ENCODE measurements around the gene FZD4.
"Not testable (repeated sequence)": the region's sequence is repeated elsewhere in the genome, so short reads cannot be mapped to it uniquely, and the experiment has no call there.

The FZD4 gene

GRCh38 chr11:86977441-86978050 lies 22.4 kb upstream of the FZD4 start:
- Histone ChIP-seq H3K4me3 (ENCODE audit: low read depth in 1 of 2, low read length in 2 of 2) (no peak overlapping the region), H3K9ac (ENCODE audit: low read depth in 1 of 2, low read length in 2 of 2) (no peak overlapping the region), H3K27ac (ENCODE audit: low read depth, low read length) (no peak overlapping the region), H3K4me1 (ENCODE audit: control insufficient read depth in 1 of 2, insufficient read depth in 2 of 2, low read length in 2 of 2) (no peaks in the 10 kb centered on the region), H3K27me3 (ENCODE audit: control insufficient read depth in 1 of 2, insufficient read depth in 2 of 2, low read length in 2 of 2) (no peaks in the 10 kb centered on the region), H3K9me3 (ENCODE audit: control insufficient read depth in 1 of 2, low read length in 2 of 2) (peaks cover 0 to 5% of the 10 kb centered on the region in 2 donors), H3K36me3 (ENCODE audit: control insufficient read depth in 1 of 2, insufficient read depth in 2 of 2, low read length in 2 of 2) (no peaks in the 10 kb centered on the region)

DNA sequence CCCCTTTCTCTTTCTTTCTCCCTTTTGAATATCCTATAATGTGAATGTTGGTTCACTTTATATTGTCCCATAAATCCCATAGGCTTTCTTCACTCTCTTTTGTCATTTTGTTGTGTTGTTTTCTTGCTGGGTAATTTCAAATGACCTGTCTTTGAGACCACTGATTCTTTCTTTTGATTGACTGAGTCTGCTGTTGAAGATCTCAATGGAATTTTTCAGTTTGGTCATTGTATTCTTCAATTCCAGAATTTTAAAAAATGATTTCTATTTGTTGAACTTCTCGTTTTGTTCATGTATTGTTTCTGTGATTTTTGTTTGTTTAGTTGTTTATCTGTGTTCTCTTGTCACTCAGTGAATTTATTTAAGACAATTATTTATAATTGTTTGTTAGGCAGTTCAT lies 17.5 kb upstream of the FZD4 start:
- Histone ChIP-seq H3K36me3 (ENCODE audit: control insufficient read depth in 1 of 2, insufficient read depth in 2 of 2, low read length in 2 of 2) (no peaks in the 10 kb centered on the region), H3K9ac (ENCODE audit: low read depth in 1 of 2, low read length in 2 of 2) (no peak overlapping the region), H3K4me3 (ENCODE audit: low read depth in 1 of 2, low read length in 2 of 2) (no peak overlapping the region), H3K27me3 (ENCODE audit: control insufficient read depth in 1 of 2, insufficient read depth in 2 of 2, low read length in 2 of 2) (no peaks in the 10 kb centered on the region), H3K27ac (ENCODE audit: low read depth, low read length) (no peak overlapping the region), H3K4me1 (ENCODE audit: control insufficient read depth in 1 of 2, insufficient read depth in 2 of 2, low read length in 2 of 2) (no peaks in the 10 kb centered on the region), H3K9me3 (ENCODE audit: control insufficient read depth in 1 of 2, low read length in 2 of 2) (peaks cover 0 to 5% of the 10 kb centered on the region in 2 donors)

DNA sequence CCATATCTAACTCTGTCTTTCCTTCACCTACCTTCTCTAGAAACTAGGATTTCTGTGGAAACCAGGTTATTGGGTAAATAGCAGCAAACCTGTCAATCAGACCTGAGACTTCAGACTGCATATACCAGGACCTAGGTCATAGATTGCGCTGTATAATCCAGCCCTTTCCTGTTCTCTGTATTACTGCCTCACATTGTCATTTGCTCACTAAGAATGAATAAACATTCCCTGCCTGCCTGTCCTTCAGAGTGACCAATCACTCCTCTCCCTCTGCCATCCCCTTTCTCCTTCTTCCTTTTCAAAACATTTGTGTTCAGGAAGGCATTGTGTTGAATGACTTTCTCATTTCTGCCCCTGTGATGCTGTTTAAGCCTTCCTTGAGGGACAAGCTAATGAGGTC lies 14.1 kb upstream of the FZD4 start:
- no peak overlapping the region for H3K4me3 ChIP-seq (ENCODE audit: low read depth in 1 of 2, low read length in 2 of 2)
- no peaks in the 10 kb centered on the region for H3K27me3 ChIP-seq (ENCODE audit: control insufficient read depth in 1 of 2, insufficient read depth in 2 of 2, low read length in 2 of 2)
- H3K4me1 ChIP-seq (ENCODE audit: control insufficient read depth in 1 of 2, insufficient read depth in 2 of 2, low read length in 2 of 2) = no peaks in the 10 kb centered on the region
- H3K9ac ChIP-seq (ENCODE audit: low read depth in 1 of 2, low read length in 2 of 2) = no peak overlapping the region
- no peaks in the 10 kb centered on the region for H3K36me3 ChIP-seq (ENCODE audit: control insufficient read depth in 1 of 2, insufficient read depth in 2 of 2, low read length in 2 of 2)
- H3K9me3 ChIP-seq (ENCODE audit: control insufficient read depth in 1 of 2, low read length in 2 of 2) = peaks cover 0 to 5% of the 10 kb centered on the region in 2 donors
- H3K27ac ChIP-seq (ENCODE audit: low read depth, low read length) = no peak overlapping the region

- not testable (repeated sequence) for H3K36me3 ChIP-seq (ENCODE audit: control insufficient read depth in 1 of 2, insufficient read depth in 2 of 2, low read length in 2 of 2); H3K4me1 ChIP-seq (ENCODE audit: control insufficient read depth in 1 of 2, insufficient read depth in 2 of 2, low read length in 2 of 2); H3K9ac ChIP-seq (ENCODE audit: low read depth in 1 of 2, low read length in 2 of 2); H3K27ac ChIP-seq (ENCODE audit: low read depth, low read length); H3K4me3 ChIP-seq (ENCODE audit: low read depth in 1 of 2, low read length in 2 of 2); H3K9me3 ChIP-seq (ENCODE audit: control insufficient read depth in 1 of 2, low read length in 2 of 2); H3K27me3 ChIP-seq (ENCODE audit: control insufficient read depth in 1 of 2, insufficient read depth in 2 of 2, low read length in 2 of 2)
These were observed 12.4 kb upstream of the FZD4 start for GRCh38 chr11:86967601-86968000.

DNA sequence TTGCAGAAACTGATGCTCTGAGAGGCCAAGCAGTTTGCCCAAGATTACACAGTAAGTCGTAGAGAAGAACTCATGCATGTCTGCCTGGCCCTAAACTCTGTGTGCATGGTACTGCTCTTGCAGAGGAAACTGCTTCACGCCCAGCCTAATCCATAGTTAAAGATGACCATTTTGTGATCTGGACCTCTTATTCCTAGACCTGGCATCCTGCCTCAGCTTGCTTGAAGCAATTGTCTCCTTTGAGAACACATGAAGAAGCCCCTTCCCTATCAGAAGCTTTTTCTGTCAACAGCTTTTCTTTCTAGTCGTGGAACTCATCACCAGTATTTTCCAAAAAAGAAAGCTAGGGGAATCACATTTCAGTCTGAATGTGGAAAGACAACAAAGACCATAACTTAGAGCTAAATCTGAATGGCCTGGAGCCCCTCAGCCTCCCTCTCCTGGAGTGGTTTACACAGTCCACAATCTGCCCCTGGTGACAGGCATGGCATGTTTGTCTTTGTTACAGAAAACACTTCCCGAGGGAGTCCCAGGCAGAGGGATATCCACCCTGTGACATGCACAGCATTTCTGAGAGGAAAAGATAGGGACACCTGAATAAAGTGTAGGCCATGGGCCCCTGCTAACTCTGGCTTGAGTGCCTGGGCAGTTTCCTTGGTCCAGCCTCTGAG lies 2.9 kb upstream of the FZD4 start:
- H3K27ac ChIP-seq (ENCODE audit: low read depth, low read length) = no peak overlapping the region
- no peaks in the 10 kb centered on the region for H3K9me3 ChIP-seq (ENCODE audit: control insufficient read depth in 1 of 2, low read length in 2 of 2)
- no peaks in the 10 kb centered on the region for H3K36me3 ChIP-seq (ENCODE audit: control insufficient read depth in 1 of 2, insufficient read depth in 2 of 2, low read length in 2 of 2)
- no peak overlapping the region for H3K4me3 ChIP-seq (ENCODE audit: low read depth in 1 of 2, low read length in 2 of 2)
- peaks cover 0 to 8% of the 10 kb centered on the region in 2 donors for H3K4me1 ChIP-seq (ENCODE audit: control insufficient read depth in 1 of 2, insufficient read depth in 2 of 2, low read length in 2 of 2)
- H3K9ac ChIP-seq (ENCODE audit: low read depth in 1 of 2, low read length in 2 of 2) = no peak overlapping the region
- H3K27me3 ChIP-seq (ENCODE audit: control insufficient read depth in 1 of 2, insufficient read depth in 2 of 2, low read length in 2 of 2) = peaks cover 5 to 6% of the 10 kb centered on the region in 2 donors

DNA sequence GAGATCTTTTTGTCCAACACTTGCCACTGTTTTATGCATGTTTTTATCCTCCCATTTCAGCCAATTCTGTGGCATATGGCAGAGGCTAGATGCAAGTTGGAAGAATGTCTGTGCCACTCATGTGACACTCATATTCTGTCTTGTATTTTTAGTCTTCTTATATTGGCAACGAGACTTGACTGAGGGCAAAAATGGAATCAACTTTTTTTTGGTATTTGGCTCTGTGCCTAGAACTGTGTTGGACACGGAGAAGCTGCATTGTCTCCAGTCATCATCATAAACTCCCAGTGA lies 1.7 kb upstream of the FZD4 start:
- peak overlapping the region; percentile 93 to 98 for H3K4me3 ChIP-seq (ENCODE audit: low read depth in 1 of 2, low read length in 2 of 2)
- no peaks in the 10 kb centered on the region for H3K36me3 ChIP-seq (ENCODE audit: control insufficient read depth in 1 of 2, insufficient read depth in 2 of 2, low read length in 2 of 2)
- peaks cover 5 to 6% of the 10 kb centered on the region in 2 donors for H3K27me3 ChIP-seq (ENCODE audit: control insufficient read depth in 1 of 2, insufficient read depth in 2 of 2, low read length in 2 of 2)
- peaks cover 0 to 8% of the 10 kb centered on the region in 2 donors for H3K4me1 ChIP-seq (ENCODE audit: control insufficient read depth in 1 of 2, insufficient read depth in 2 of 2, low read length in 2 of 2)
- H3K9me3 ChIP-seq (ENCODE audit: control insufficient read depth in 1 of 2, low read length in 2 of 2) = no peaks in the 10 kb centered on the region
- H3K27ac ChIP-seq (ENCODE audit: low read depth, low read length) = no peak overlapping the region
- H3K9ac ChIP-seq (ENCODE audit: low read depth in 1 of 2, low read length in 2 of 2) = no peak overlapping the region

DNA sequence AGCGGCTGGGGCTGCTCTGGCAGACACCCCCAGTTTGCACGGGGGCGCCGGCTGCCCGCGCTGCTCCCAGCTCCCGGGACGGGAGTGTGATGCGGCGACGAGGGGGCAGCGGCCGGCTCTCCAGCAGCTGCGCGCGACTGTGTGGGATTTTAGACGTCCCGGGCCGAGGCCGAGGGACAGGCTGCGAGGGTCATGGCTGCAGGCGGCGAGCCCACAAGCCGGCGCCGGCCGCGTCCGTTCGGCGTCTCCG lies 159 bp downstream of the FZD4 start:
- Histone ChIP-seq H3K4me3 (ENCODE audit: low read depth in 1 of 2, low read length in 2 of 2) (peak overlapping the region; percentile 66 to 70), H3K9me3 (ENCODE audit: control insufficient read depth in 1 of 2, low read length in 2 of 2) (no peaks in the 10 kb centered on the region), H3K4me1 (ENCODE audit: control insufficient read depth in 1 of 2, insufficient read depth in 2 of 2, low read length in 2 of 2) (peaks cover 0 to 11% of the 10 kb centered on the region in 2 donors), H3K27me3 (ENCODE audit: control insufficient read depth in 1 of 2, insufficient read depth in 2 of 2, low read length in 2 of 2) (peaks cover 5 to 6% of the 10 kb centered on the region in 2 donors), H3K36me3 (ENCODE audit: control insufficient read depth in 1 of 2, insufficient read depth in 2 of 2, low read length in 2 of 2) (no peaks in the 10 kb centered on the region), H3K9ac (ENCODE audit: low read depth in 1 of 2, low read length in 2 of 2) (peak overlapping the region in 1 of 2 donors; percentile 38), H3K27ac (ENCODE audit: low read depth, low read length) (peak overlapping the region; percentile 61)

DNA sequence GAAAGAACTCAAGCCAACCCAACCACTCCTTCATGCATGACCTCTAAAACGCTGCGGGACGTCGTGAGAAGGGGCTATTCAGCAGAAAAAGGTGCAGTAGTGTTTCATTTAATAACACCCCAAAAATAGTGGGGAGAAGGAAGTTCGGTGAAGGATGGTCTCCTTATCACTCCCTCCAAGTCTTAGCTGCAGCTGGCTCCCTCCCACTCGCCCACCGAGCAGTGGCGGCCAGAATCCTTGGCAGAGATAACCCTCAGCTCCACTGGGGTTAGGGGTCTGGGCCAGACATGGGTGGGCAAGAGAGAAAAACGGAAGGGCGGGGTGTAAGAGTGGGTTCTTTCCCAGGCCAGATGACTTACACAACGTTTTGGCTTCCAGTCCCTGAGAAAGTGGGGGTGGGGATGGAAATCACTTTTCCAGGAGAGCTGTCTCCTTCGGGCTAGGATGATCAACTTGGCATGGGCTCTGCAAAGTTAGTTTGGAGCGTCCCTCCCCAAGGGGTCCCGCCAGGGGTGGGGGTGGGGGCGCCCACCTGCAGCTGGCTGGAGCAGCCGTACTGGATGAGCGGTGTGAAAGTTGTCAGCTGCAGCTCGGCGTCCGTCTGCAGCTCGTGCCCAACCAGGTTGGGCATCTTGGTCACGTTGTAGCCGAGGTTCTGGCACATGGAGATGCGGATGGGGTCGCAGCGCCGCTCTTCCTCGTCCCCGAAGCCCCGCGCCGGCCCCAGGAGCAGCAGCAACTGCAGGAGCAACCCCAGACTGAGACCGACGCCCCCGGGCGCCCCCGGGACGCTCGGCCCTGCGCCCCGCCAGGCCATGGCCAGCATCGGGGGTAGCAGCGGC lies 705 bp downstream of the FZD4 start:
- no peaks in the 10 kb centered on the region for H3K9me3 ChIP-seq (ENCODE audit: control insufficient read depth in 1 of 2, low read length in 2 of 2)
- H3K4me1 ChIP-seq (ENCODE audit: control insufficient read depth in 1 of 2, insufficient read depth in 2 of 2, low read length in 2 of 2) = peaks cover 0 to 11% of the 10 kb centered on the region in 2 donors

GRCh38 chr11:86952221-86952875 lies 2.8 kb downstream of the FZD4 start:
- H3K4me3 ChIP-seq (ENCODE audit: low read depth in 1 of 2, low read length in 2 of 2) = no peak overlapping the region
- peaks cover 5 to 6% of the 10 kb centered on the region in 2 donors for H3K27me3 ChIP-seq (ENCODE audit: control insufficient read depth in 1 of 2, insufficient read depth in 2 of 2, low read length in 2 of 2)
- no peak overlapping the region for H3K9ac ChIP-seq (ENCODE audit: low read depth in 1 of 2, low read length in 2 of 2)
- no peaks in the 10 kb centered on the region for H3K36me3 ChIP-seq (ENCODE audit: control insufficient read depth in 1 of 2, insufficient read depth in 2 of 2, low read length in 2 of 2)
- H3K4me1 ChIP-seq (ENCODE audit: control insufficient read depth in 1 of 2, insufficient read depth in 2 of 2, low read length in 2 of 2) = peaks cover 0 to 11% of the 10 kb centered on the region in 2 donors
- H3K9me3 ChIP-seq (ENCODE audit: control insufficient read depth in 1 of 2, low read length in 2 of 2) = no peaks in the 10 kb centered on the region
- H3K27ac ChIP-seq (ENCODE audit: low read depth, low read length) = no peak overlapping the region

More for the DNA sequence above, 705 bp downstream of the FZD4 start:
- peak overlapping the region in 1 of 2 donors; percentile 43 for H3K9ac ChIP-seq (ENCODE audit: low read depth in 1 of 2, low read length in 2 of 2)
- peak overlapping the region; percentile 61 for H3K27ac ChIP-seq (ENCODE audit: low read depth, low read length)
- H3K27me3 ChIP-seq (ENCODE audit: control insufficient read depth in 1 of 2, insufficient read depth in 2 of 2, low read length in 2 of 2) = peaks cover 5 to 6% of the 10 kb centered on the region in 2 donors
- H3K36me3 ChIP-seq (ENCODE audit: control insufficient read depth in 1 of 2, insufficient read depth in 2 of 2, low read length in 2 of 2) = no peaks in the 10 kb centered on the region
- peak overlapping the region; percentile 66 to 70 for H3K4me3 ChIP-seq (ENCODE audit: low read depth in 1 of 2, low read length in 2 of 2)

- Histone ChIP-seq H3K4me3 (ENCODE audit: low read depth in 1 of 2, low read length in 2 of 2) (no peak overlapping the region), H3K4me1 (ENCODE audit: control insufficient read depth in 1 of 2, insufficient read depth in 2 of 2, low read length in 2 of 2) (peaks cover 0 to 11% of the 10 kb centered on the region in 2 donors)
These were observed 3.5 kb downstream of the FZD4 start for GRCh38 chr11:86951706-86952105.

More at GRCh38 chr11:86951706-86952105, 3.5 kb downstream of the FZD4 start:
- Histone ChIP-seq H3K9ac (ENCODE audit: low read depth in 1 of 2, low read length in 2 of 2) (no peak overlapping the region), H3K9me3 (ENCODE audit: control insufficient read depth in 1 of 2, low read length in 2 of 2) (no peaks in the 10 kb centered on the region), H3K27ac (ENCODE audit: low read depth, low read length) (no peak overlapping the region), H3K27me3 (ENCODE audit: control insufficient read depth in 1 of 2, insufficient read depth in 2 of 2, low read length in 2 of 2) (peaks cover 5 to 6% of the 10 kb centered on the region in 2 donors), H3K36me3 (ENCODE audit: control insufficient read depth in 1 of 2, insufficient read depth in 2 of 2, low read length in 2 of 2) (no peaks in the 10 kb centered on the region)
